Measurements from ENCODE around the gene C1QTNF4.
"Not testable (repeated sequence)": the region's sequence is repeated elsewhere in the genome, so short reads cannot be mapped to it uniquely, and the experiment has no call there.

C1QTNF4 gene

GRCh38 chr11:47564366-47564765, 29.8 kb downstream of the C1QTNF4 start:
- H3K36me3 ChIP-seq (ENCODE audit: control insufficient read depth in 4 of 4, insufficient read depth in 4 of 4, low read length in 3 of 4); H3K27ac ChIP-seq (ENCODE audit: insufficient read depth in 1 of 2, low read depth in 1 of 2, low read length in 2 of 2, poor library complexity in 1 of 2, severe bottlenecking in 2 of 2); DNase-seq; H3K27me3 ChIP-seq (replicated peaks in 2 of 5; ENCODE audit: control insufficient read depth in 4 of 5, insufficient read depth in 5 of 5, low read length in 4 of 5); H3K9me3 ChIP-seq (ENCODE audit: control extremely low read depth in 1 of 5, control insufficient read depth in 4 of 5, insufficient read depth in 2 of 5, low read depth in 1 of 5, low read length in 4 of 5): not testable (repeated sequence)
- CTCF ChIA-PET: interaction anchor here (0.9 to 4.0 kb wide), 9 partner anchors 8 to 55 kb away, joined by 3 to 23 read pairs (median 4); partner anchors contain the start of gene CELF1
- Histone ChIP-seq H3K4me3 (ENCODE audit: control insufficient read depth in 1 of 7, extremely low read depth in 1 of 7, insufficient read depth in 4 of 7, low read depth in 2 of 7, low read length in 6 of 7) (peak overlapping the region in 3 of 7 experiments; percentile 77 to 90 (median 83)), H3K4me1 (ENCODE audit: control extremely low read depth in 1 of 4, control insufficient read depth in 4 of 4, insufficient read depth in 4 of 4, low read length in 3 of 4) (peaks cover 6 to 16% (median 14%) of the 10 kb centered on the region in 4 experiments)
- POLR2A ChIA-PET: interaction anchor here (0.6 to 0.9 kb wide), 2 partner anchors 11 to 1287 kb away, joined by 4 read pairs; no protein-coding TSS in a partner anchor
- 99% methylated on average over 7 of the region's 10 CpGs for WGBS (ENCODE audit: insufficient coverage)

GRCh38 chr11:47562393-47562792, 31.8 kb downstream of the C1QTNF4 start:
- H3K27me3 ChIP-seq (replicated peaks in 2 of 5; ENCODE audit: control insufficient read depth in 4 of 5, insufficient read depth in 5 of 5, low read length in 4 of 5); H3K27ac ChIP-seq (ENCODE audit: insufficient read depth in 1 of 2, low read depth in 1 of 2, low read length in 2 of 2, poor library complexity in 1 of 2, severe bottlenecking in 2 of 2); DNase-seq; POLR2A ChIA-PET; H3K9me3 ChIP-seq (ENCODE audit: control extremely low read depth in 1 of 5, control insufficient read depth in 4 of 5, insufficient read depth in 2 of 5, low read depth in 1 of 5, low read length in 4 of 5); H3K36me3 ChIP-seq (ENCODE audit: control insufficient read depth in 4 of 4, insufficient read depth in 4 of 4, low read length in 3 of 4); H3K4me3 ChIP-seq (ENCODE audit: control insufficient read depth in 1 of 7, extremely low read depth in 1 of 7, insufficient read depth in 4 of 7, low read depth in 2 of 7, low read length in 6 of 7): not testable (repeated sequence)
- peaks cover 6 to 16% (median 14%) of the 10 kb centered on the region in 4 experiments for H3K4me1 ChIP-seq (ENCODE audit: control extremely low read depth in 1 of 4, control insufficient read depth in 4 of 4, insufficient read depth in 4 of 4, low read length in 3 of 4)
- CTCF ChIA-PET: interaction anchor here (0.6 kb wide), 1 partner anchor 14 kb away, joined by 3 read pairs; no protein-coding TSS in a partner anchor
- WGBS (ENCODE audit: insufficient coverage): 86% methylated on average over 4 of the region's 4 CpGs

GRCh38 chr11:47560426-47560825, 33.8 kb downstream of the C1QTNF4 start:
- H3K4me1 ChIP-seq (ENCODE audit: control extremely low read depth in 1 of 4, control insufficient read depth in 4 of 4, insufficient read depth in 4 of 4, low read length in 3 of 4): peaks cover 3 to 8% (median 7%) of the 10 kb centered on the region in 4 experiments
- H3K36me3 ChIP-seq (ENCODE audit: control insufficient read depth in 4 of 4, insufficient read depth in 4 of 4, low read length in 3 of 4): peaks cover 0 to 2% (median 0%) of the 10 kb centered on the region in 4 experiments
- no peaks in the 10 kb centered on the region for H3K9me3 ChIP-seq (ENCODE audit: control extremely low read depth in 1 of 5, control insufficient read depth in 4 of 5, insufficient read depth in 2 of 5, low read depth in 1 of 5, low read length in 4 of 5)
- no peaks in the 10 kb centered on the region for H3K27me3 ChIP-seq (replicated peaks in 2 of 5; ENCODE audit: control insufficient read depth in 4 of 5, insufficient read depth in 5 of 5, low read length in 4 of 5)
- WGBS (ENCODE audit: insufficient coverage): 95% methylated on average over 2 of the region's 2 CpGs
- no peak for DNase-seq
- CTCF ChIA-PET: no interaction called here
- no peak overlapping the region for H3K27ac ChIP-seq (ENCODE audit: insufficient read depth in 1 of 2, low read depth in 1 of 2, low read length in 2 of 2, poor library complexity in 1 of 2, severe bottlenecking in 2 of 2)
- POLR2A ChIA-PET: no interaction called here
- H3K4me3 ChIP-seq (ENCODE audit: control insufficient read depth in 1 of 7, extremely low read depth in 1 of 7, insufficient read depth in 4 of 7, low read depth in 2 of 7, low read length in 6 of 7): no peak overlapping the region

DNA sequence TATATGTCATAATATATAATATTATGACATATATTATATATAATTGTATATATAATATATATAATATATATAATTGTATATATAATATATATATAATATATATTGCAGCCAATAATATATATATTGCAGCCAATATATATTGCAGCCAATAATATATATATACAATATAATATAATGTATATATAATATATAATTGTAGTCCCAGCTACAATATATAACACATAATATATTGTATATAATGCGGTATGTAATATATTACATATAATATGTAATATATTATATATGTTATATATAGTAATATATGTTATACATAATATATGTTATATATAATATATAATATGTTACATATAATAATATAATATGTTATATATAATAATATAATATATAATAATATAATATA, 35.5 kb downstream of the C1QTNF4 start:
- POLR2A ChIA-PET: no interaction called here
- DNase-seq: no peak
- CTCF ChIA-PET: interaction anchor here (1.0 kb wide), 1 partner anchor 18 kb away, joined by 3 read pairs; no protein-coding TSS in a partner anchor

DNA sequence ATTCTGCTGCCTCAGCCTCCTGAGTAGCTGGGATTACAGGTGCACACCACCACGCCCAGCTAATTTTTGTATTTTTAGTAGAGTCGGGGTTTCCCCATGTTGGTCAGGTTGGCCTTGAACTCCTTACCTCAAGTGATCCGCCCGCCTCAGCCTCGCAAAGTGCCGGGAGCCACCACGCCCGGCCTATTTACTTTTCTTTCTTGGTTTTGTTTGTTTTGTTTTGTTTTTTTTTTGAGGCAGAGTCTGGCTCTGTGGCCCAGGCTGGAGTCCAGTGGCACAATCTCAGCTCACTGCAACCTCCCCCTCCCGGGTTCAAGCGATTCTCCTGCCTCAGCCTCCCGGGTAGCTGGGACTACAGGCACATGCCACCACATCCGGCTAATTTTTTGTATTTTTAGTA, 37.2 kb downstream of the C1QTNF4 start:
- H3K27me3 ChIP-seq (replicated peaks in 2 of 5; ENCODE audit: control insufficient read depth in 4 of 5, insufficient read depth in 5 of 5, low read length in 4 of 5); H3K27ac ChIP-seq (ENCODE audit: insufficient read depth in 1 of 2, low read depth in 1 of 2, low read length in 2 of 2, poor library complexity in 1 of 2, severe bottlenecking in 2 of 2); H3K9me3 ChIP-seq (ENCODE audit: control extremely low read depth in 1 of 5, control insufficient read depth in 4 of 5, insufficient read depth in 2 of 5, low read depth in 1 of 5, low read length in 4 of 5); POLR2A ChIA-PET; H3K36me3 ChIP-seq (ENCODE audit: control insufficient read depth in 4 of 4, insufficient read depth in 4 of 4, low read length in 3 of 4); DNase-seq; H3K4me3 ChIP-seq (ENCODE audit: control insufficient read depth in 1 of 7, extremely low read depth in 1 of 7, insufficient read depth in 4 of 7, low read depth in 2 of 7, low read length in 6 of 7): not testable (repeated sequence)
- CTCF ChIA-PET: interaction anchor here (0.7 to 1.4 kb wide), 5 partner anchors 8 to 61 kb away, joined by 3 to 7 read pairs (median 3); partner anchors contain the start of gene PTPMT1
- H3K4me1 ChIP-seq (ENCODE audit: control extremely low read depth in 1 of 4, control insufficient read depth in 4 of 4, insufficient read depth in 4 of 4, low read length in 3 of 4): peaks cover 5 to 19% (median 11%) of the 10 kb centered on the region in 4 experiments
- WGBS (ENCODE audit: insufficient coverage): 97% methylated on average over 6 of the region's 12 CpGs

More for the DNA sequence above, 35.5 kb downstream of the C1QTNF4 start:
- no peaks in the 10 kb centered on the region for H3K27me3 ChIP-seq (replicated peaks in 2 of 5; ENCODE audit: control insufficient read depth in 4 of 5, insufficient read depth in 5 of 5, low read length in 4 of 5)
- H3K4me1 ChIP-seq (ENCODE audit: control extremely low read depth in 1 of 4, control insufficient read depth in 4 of 4, insufficient read depth in 4 of 4, low read length in 3 of 4): peaks cover 0 to 6% (median 3%) of the 10 kb centered on the region in 4 experiments
- H3K4me3 ChIP-seq (ENCODE audit: control insufficient read depth in 1 of 7, extremely low read depth in 1 of 7, insufficient read depth in 4 of 7, low read depth in 2 of 7, low read length in 6 of 7): no peak overlapping the region
- no CpG with 5 or more reads among the region's 1 CpG for WGBS (ENCODE audit: insufficient coverage)
- H3K9me3 ChIP-seq (ENCODE audit: control extremely low read depth in 1 of 5, control insufficient read depth in 4 of 5, insufficient read depth in 2 of 5, low read depth in 1 of 5, low read length in 4 of 5): no peaks in the 10 kb centered on the region
- no peak overlapping the region for H3K27ac ChIP-seq (ENCODE audit: insufficient read depth in 1 of 2, low read depth in 1 of 2, low read length in 2 of 2, poor library complexity in 1 of 2, severe bottlenecking in 2 of 2)
- peaks cover 0 to 2% (median 0%) of the 10 kb centered on the region in 4 experiments for H3K36me3 ChIP-seq (ENCODE audit: control insufficient read depth in 4 of 4, insufficient read depth in 4 of 4, low read length in 3 of 4)

GRCh38 chr11:47553406-47553743, 40.8 kb downstream of the C1QTNF4 start:
- CTCF ChIA-PET: interaction anchor here (0.9 to 5.8 kb wide), 10 partner anchors 9 to 64 kb away, joined by 3 to 27 read pairs (median 6); partner anchors contain the start of gene PTPMT1
- DNase-seq: peak; percentile 54 to 80 (median 73)
- POLR2A ChIA-PET: interaction anchor here (0.6 to 0.9 kb wide), 3 partner anchors 10 to 38 kb away, joined by 3 to 5 read pairs (median 4); no protein-coding TSS in a partner anchor
- Histone ChIP-seq H3K27me3 (replicated peaks in 2 of 5; ENCODE audit: control insufficient read depth in 4 of 5, insufficient read depth in 5 of 5, low read length in 4 of 5) (no peaks in the 10 kb centered on the region), H3K27ac (ENCODE audit: insufficient read depth in 1 of 2, low read depth in 1 of 2, low read length in 2 of 2, poor library complexity in 1 of 2, severe bottlenecking in 2 of 2) (peak overlapping the region in 1 of 2 experiments; percentile 58), H3K4me3 (ENCODE audit: control insufficient read depth in 1 of 7, extremely low read depth in 1 of 7, insufficient read depth in 4 of 7, low read depth in 2 of 7, low read length in 6 of 7) (peak overlapping the region; percentile 37 to 97 (median 88)), H3K36me3 (ENCODE audit: control insufficient read depth in 4 of 4, insufficient read depth in 4 of 4, low read length in 3 of 4) (peaks cover 0 to 6% (median 3%) of the 10 kb centered on the region in 4 experiments), H3K4me1 (ENCODE audit: control extremely low read depth in 1 of 4, control insufficient read depth in 4 of 4, insufficient read depth in 4 of 4, low read length in 3 of 4) (peaks cover 18 to 35% (median 30%) of the 10 kb centered on the region in 4 experiments), H3K9me3 (ENCODE audit: control extremely low read depth in 1 of 5, control insufficient read depth in 4 of 5, insufficient read depth in 2 of 5, low read depth in 1 of 5, low read length in 4 of 5) (no peaks in the 10 kb centered on the region)
- WGBS (ENCODE audit: insufficient coverage): 0% methylated on average over 5 of the region's 9 CpGs

All from common myeloid progenitor, CD34-positive (primary cell).